ENCODE measurements around the gene PTPN23. TPM values are rescaled to one million over a fixed set of nuclear protein-coding genes. Genes with fewer than 3 reads are reported as not detected.

Gene PTPN23
- polyA plus RNA-seq, 1 donor from 2014 or later = 36.2 TPM

- H3K36me3 ChIP-seq (ENCODE audit: insufficient read depth, low read length) = no peaks in the 10 kb centered on the region
- no peak overlapping the region for H2AFZ ChIP-seq (ENCODE audit: low read depth, low read length)
- no peaks in the 10 kb centered on the region for H3K9me2 ChIP-seq (ENCODE audit: insufficient read depth, low read length)
- H3K27me3 ChIP-seq (ENCODE audit: insufficient read depth, low read depth, low read length) = no peaks in the 10 kb centered on the region
- H3K9me3 ChIP-seq (ENCODE audit: low read length) = no peaks in the 10 kb centered on the region
- no peaks in the 10 kb centered on the region for H3F3A ChIP-seq (ENCODE audit: insufficient read depth, low read length, poor library complexity, severe bottlenecking)
- H3K4me3 ChIP-seq (ENCODE audit: low read length) = no peak overlapping the region
- H3K4me2 ChIP-seq (ENCODE audit: low read length) = no peak overlapping the region
- H3K27ac ChIP-seq (ENCODE audit: low read length) = no peak overlapping the region
- H3K79me2 ChIP-seq (replicated peaks; ENCODE audit: insufficient read depth, low read length) = no peaks in the 10 kb centered on the region
- TF ChIP-seq POLR2AphosphoS5 (IDR thresholded peaks at IDR 0.05) (no peak), RAD21 (conservative IDR thresholded peaks at IDR 0.05) (no peak)
- TF ChIP-seq, protein P1, sequence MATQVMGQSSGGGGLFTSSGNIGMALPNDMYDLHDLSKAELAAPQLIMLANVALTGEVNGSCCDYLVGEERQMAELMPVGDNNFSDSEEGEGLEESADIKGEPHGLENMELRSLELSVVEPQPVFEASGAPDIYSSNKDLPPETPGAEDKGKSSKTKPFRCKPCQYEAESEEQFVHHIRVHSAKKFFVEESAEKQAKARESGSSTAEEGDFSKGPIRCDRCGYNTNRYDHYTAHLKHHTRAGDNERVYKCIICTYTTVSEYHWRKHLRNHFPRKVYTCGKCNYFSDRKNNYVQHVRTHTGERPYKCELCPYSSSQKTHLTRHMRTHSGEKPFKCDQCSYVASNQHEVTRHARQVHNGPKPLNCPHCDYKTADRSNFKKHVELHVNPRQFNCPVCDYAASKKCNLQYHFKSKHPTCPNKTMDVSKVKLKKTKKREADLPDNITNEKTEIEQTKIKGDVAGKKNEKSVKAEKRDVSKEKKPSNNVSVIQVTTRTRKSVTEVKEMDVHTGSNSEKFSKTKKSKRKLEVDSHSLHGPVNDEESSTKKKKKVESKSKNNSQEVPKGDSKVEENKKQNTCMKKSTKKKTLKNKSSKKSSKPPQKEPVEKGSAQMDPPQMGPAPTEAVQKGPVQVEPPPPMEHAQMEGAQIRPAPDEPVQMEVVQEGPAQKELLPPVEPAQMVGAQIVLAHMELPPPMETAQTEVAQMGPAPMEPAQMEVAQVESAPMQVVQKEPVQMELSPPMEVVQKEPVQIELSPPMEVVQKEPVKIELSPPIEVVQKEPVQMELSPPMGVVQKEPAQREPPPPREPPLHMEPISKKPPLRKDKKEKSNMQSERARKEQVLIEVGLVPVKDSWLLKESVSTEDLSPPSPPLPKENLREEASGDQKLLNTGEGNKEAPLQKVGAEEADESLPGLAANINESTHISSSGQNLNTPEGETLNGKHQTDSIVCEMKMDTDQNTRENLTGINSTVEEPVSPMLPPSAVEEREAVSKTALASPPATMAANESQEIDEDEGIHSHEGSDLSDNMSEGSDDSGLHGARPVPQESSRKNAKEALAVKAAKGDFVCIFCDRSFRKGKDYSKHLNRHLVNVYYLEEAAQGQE (IDR thresholded peaks at IDR 0.05; ENCODE audit: borderline replicate concordance) = no peak
- H4K20me1 ChIP-seq (ENCODE audit: insufficient read depth) = no peaks in the 10 kb centered on the region
- H3K9ac ChIP-seq (ENCODE audit: low read length) = no peak overlapping the region
Measured at GRCh38 chr3:47431225-47431624, 50.4 kb downstream of the PTPN23 start.

GRCh38 chr3:47432673-47433072, 51.9 kb downstream of the PTPN23 start:
- Histone ChIP-seq H3K27ac (ENCODE audit: low read length) (no peak overlapping the region), H2AFZ (ENCODE audit: low read depth, low read length) (no peak overlapping the region), H4K20me1 (ENCODE audit: insufficient read depth) (no peaks in the 10 kb centered on the region), H3K9me3 (ENCODE audit: low read length) (no peaks in the 10 kb centered on the region), H3F3A (ENCODE audit: insufficient read depth, low read length, poor library complexity, severe bottlenecking) (no peaks in the 10 kb centered on the region), H3K4me2 (ENCODE audit: low read length) (no peak overlapping the region), H3K9ac (ENCODE audit: low read length) (no peak overlapping the region), H3K9me2 (ENCODE audit: insufficient read depth, low read length) (no peaks in the 10 kb centered on the region), H3K79me2 (replicated peaks; ENCODE audit: insufficient read depth, low read length) (no peaks in the 10 kb centered on the region), H3K4me3 (ENCODE audit: low read length) (no peak overlapping the region), H3K27me3 (ENCODE audit: insufficient read depth, low read depth, low read length) (no peaks in the 10 kb centered on the region), H3K36me3 (ENCODE audit: insufficient read depth, low read length) (no peaks in the 10 kb centered on the region)
- TF ChIP-seq, protein P2, sequence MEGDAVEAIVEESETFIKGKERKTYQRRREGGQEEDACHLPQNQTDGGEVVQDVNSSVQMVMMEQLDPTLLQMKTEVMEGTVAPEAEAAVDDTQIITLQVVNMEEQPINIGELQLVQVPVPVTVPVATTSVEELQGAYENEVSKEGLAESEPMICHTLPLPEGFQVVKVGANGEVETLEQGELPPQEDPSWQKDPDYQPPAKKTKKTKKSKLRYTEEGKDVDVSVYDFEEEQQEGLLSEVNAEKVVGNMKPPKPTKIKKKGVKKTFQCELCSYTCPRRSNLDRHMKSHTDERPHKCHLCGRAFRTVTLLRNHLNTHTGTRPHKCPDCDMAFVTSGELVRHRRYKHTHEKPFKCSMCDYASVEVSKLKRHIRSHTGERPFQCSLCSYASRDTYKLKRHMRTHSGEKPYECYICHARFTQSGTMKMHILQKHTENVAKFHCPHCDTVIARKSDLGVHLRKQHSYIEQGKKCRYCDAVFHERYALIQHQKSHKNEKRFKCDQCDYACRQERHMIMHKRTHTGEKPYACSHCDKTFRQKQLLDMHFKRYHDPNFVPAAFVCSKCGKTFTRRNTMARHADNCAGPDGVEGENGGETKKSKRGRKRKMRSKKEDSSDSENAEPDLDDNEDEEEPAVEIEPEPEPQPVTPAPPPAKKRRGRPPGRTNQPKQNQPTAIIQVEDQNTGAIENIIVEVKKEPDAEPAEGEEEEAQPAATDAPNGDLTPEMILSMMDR (IDR thresholded peaks at IDR 0.05; ENCODE audit: poor library complexity, severe bottlenecking) = no peak
- TF ChIP-seq SMC3 (conservative IDR thresholded peaks at IDR 0.05; ENCODE audit: poor library complexity) = no peak

- Histone ChIP-seq H4K20me1 (ENCODE audit: insufficient read depth) (no peaks in the 10 kb centered on the region), H3K79me2 (replicated peaks; ENCODE audit: insufficient read depth, low read length) (no peaks in the 10 kb centered on the region), H3K4me3 (ENCODE audit: low read length) (no peak overlapping the region), H3F3A (ENCODE audit: insufficient read depth, low read length, poor library complexity, severe bottlenecking) (no peaks in the 10 kb centered on the region), H3K4me2 (ENCODE audit: low read length) (no peak overlapping the region), H2AFZ (ENCODE audit: low read depth, low read length) (no peak overlapping the region), H3K9me2 (ENCODE audit: insufficient read depth, low read length) (no peaks in the 10 kb centered on the region), H3K27ac (ENCODE audit: low read length) (no peak overlapping the region), H3K27me3 (ENCODE audit: insufficient read depth, low read depth, low read length) (no peaks in the 10 kb centered on the region), H3K9me3 (ENCODE audit: low read length) (no peaks in the 10 kb centered on the region), H3K36me3 (ENCODE audit: insufficient read depth, low read length) (no peaks in the 10 kb centered on the region), H3K9ac (ENCODE audit: low read length) (no peak overlapping the region)
- TF ChIP-seq RAD21 (conservative IDR thresholded peaks at IDR 0.05) (no peak), TAF1 (IDR thresholded peaks at IDR 0.05; ENCODE audit: low read depth) (no peak), SMC3 (conservative IDR thresholded peaks at IDR 0.05; ENCODE audit: poor library complexity) (no peak), POLR2AphosphoS5 (IDR thresholded peaks at IDR 0.05) (no peak)
- TF ChIP-seq, protein P2 (IDR thresholded peaks at IDR 0.05; ENCODE audit: poor library complexity, severe bottlenecking) = no peak
- TF ChIP-seq, protein P1 (IDR thresholded peaks at IDR 0.05; ENCODE audit: borderline replicate concordance) = no peak
Measured at GRCh38 chr3:47433796-47434195, 53.0 kb downstream of the PTPN23 start.

Data from neural cell (in vitro differentiated cells).